Stimulated activated CD8-positive, alpha-beta memory T cell treated with anti-CD3 and anti-CD28 coated beads, Interleukin-15, amount 100 ng/mL, for 1 hour (primary cell): ENCODE data around the gene FDX2.

Experiments used
- DNase-seq: peaks from one replicate; pipeline ENCODE4 v3.0.0-alpha.2; 2020; ENCODE audit warnings: low read depth

Gene FDX2

GRCh38 chr19:10299545-10300458 lies 16.0 kb downstream of the FDX2 start:
- DNase-seq: no peak

- no peak for DNase-seq
Observed at GRCh38 chr19:10295847-10296591, 19.8 kb downstream of the FDX2 start.

- peak; percentile 53 for DNase-seq
Observed at GRCh38 chr19:10295305-10295846, 20.4 kb downstream of the FDX2 start.

GRCh38 chr19:10294368-10294697 lies 21.5 kb downstream of the FDX2 start:
- no peak for DNase-seq

- no peak for DNase-seq
Observed at GRCh38 chr19:10293637-10294367, 22.0 kb downstream of the FDX2 start.

- no peak for DNase-seq
Observed at GRCh38 chr19:10292789-10293636, 22.8 kb downstream of the FDX2 start.

- DNase-seq: peak; percentile 54
Observed at GRCh38 chr19:10292206-10292788, 23.5 kb downstream of the FDX2 start.

- no peak for DNase-seq
Observed at GRCh38 chr19:10291554-10292205, 24.1 kb downstream of the FDX2 start.

GRCh38 chr19:10290876-10291553 lies 24.8 kb downstream of the FDX2 start:
- no peak for DNase-seq

GRCh38 chr19:10290357-10290875 lies 25.4 kb downstream of the FDX2 start:
- DNase-seq: no peak

GRCh38 chr19:10289836-10290356 lies 25.9 kb downstream of the FDX2 start, which contains the start of gene ICAM5:
Gene ICAM5 (plus strand): TSS chr19:10289952. CDS start chr19:10290044, 92 bp downstream.
- no peak for DNase-seq

GRCh38 chr19:10289167-10289835 lies 26.5 kb downstream of the FDX2 start:
- DNase-seq: no peak

GRCh38 chr19:10288662-10289166 lies 27.1 kb downstream of the FDX2 start:
- no peak for DNase-seq

GRCh38 chr19:10286803-10287737 lies 28.7 kb downstream of the FDX2 start, which contains the start of gene ICAM4:
Gene ICAM4 (plus strand): TSS chr19:10286955. CDS start chr19:10287013, 58 bp downstream.
- no peak for DNase-seq

GRCh38 chr19:10285393-10285792 lies 30.4 kb downstream of the FDX2 start:
- DNase-seq: no peak

- DNase-seq: no peak
Observed at GRCh38 chr19:10284960-10285278, 30.9 kb downstream of the FDX2 start.
